NOMO-1 treated with dmso at 0.1 percent for 144 hours (cell line): ENCODE data around the gene RAB13.

Experiments used
- DNase-seq: peaks from one replicate; lab custom pipeline; 2025; ENCODE audit not compliant: unreplicated experiment; lab: John Stamatoyannopoulos, UW

Gene RAB13

DNA sequence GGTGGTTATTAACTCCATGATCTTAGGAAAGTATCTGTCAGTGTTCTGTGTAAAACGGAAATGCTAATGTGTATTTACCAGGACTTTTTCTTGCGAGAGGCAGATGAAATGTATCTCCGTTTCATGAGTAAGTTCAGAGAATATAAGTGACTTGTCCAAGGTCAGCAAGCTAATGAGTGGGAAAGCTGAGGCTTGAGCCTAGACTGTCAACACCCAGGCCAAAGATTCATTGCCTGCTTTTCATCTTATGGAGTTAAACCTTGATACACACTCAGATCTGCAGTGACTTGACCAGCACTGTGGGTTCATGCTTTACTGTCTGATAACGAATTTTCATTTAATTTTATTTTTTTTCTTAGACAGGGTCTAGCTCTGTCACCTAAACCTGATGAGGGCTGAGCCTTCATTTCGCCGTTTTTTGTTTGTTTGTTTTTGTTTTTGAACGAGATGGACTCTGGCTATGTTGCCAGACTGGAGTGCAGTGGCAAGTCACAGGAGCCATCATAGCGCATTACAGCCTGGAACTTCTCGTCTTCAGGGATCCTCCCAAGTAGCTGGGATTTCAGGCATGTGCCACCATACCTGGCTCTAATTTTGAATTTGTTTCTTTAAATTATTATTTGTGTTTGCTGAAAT lies 7.7 kb downstream of the RAB13 start:
- no peak for DNase-seq

- peak; percentile 60 for DNase-seq
Measured at GRCh38 chr1:153977250-153978240, 8.6 kb downstream of the RAB13 start, which contains the start of gene JTB. TSS of gene JTB (minus strand) at chr1:153977674. CDS start at chr1:153977252, 422 bp downstream.

- DNase-seq, result no peak
Measured at GRCh38 chr1:153976819-153977249, 9.3 kb downstream of the RAB13 start.

DNA sequence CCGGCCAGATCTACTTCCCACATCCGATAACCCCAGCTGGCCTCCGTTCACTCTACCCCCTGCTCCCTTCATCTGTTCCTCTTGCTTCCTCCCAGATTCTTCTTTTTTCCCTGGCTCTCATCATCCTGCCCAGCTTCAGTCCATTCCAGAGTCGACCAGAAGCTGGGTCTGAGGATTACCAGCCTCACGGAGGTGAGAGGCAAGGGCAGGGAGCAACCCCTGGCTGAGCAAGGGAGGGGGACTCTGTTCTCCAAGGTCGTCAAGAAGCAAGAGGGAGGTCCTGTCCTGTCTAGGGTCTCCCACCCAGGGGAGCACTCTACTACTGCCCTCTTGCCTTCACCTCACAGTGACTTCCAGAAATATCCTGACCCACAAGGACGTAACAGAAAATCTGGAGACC lies 12.6 kb downstream of the RAB13 start:
- no peak for DNase-seq

DNA sequence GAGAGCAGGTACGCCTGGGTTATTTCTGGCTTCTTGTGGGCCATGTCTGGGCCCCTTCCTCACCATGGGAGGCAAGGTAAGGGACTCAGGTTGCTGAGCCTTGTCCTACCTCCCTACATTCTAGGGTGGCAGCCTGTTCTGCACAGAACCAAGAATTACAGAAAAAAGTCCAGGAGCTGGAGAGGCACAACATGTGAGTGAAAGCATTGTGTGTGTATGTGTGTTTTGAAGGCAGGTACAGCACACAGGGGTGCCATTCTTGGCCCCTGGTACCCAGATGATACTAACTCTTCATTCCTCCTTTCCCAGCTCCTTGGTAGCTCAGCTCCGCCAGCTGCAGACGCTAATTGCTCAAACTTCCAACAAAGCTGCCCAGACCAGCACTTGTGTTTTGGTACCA lies 13.1 kb downstream of the RAB13 start:
- DNase-seq, result no peak

- DNase-seq, result no peak
Measured at GRCh38 chr1:153970346-153970745, 15.8 kb downstream of the RAB13 start.

- no peak for DNase-seq
Measured at GRCh38 chr1:153968972-153969371, 17.2 kb downstream of the RAB13 start.

DNA sequence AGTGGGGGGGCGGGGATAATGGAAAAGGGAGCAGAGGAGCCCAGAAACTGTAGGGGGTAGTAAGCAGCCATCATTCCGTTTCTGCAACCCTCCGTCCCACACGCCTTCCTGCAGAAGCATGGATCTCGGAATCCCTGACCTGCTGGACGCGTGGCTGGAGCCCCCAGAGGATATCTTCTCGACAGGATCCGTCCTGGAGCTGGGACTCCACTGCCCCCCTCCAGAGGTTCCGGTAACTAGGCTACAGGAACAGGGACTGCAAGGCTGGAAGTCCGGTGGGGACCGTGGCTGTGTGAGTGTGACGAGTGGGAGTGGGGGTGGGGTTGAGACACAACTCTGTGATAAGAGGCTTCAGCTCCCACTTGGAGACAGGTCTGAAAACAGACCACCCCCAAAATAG lies 17.7 kb downstream of the RAB13 start:
- DNase-seq, result no peak

DNA sequence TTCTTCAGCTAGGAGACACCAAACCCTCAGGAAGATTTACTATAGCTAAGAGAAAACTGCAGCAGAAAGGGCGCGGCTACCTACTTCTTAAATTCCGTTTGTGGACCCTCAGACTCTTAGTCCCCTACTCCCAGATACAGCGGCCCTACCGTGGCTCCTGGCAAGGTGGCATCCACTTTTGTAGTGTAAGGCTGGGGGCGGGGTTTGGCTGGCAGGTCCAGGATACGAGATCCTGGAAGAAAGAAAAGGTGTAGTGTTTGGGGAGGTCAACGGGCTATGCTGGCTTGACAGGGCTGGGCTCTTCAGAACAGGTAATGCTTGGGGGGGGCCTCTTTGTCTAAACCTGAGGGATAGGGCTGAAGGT lies 18.2 kb downstream of the RAB13 start:
- DNase-seq, result no peak

GRCh38 chr1:153967107-153967999 lies 18.8 kb downstream of the RAB13 start, which contains the start of gene CREB3L4:
TSS of gene CREB3L4 (plus strand) at chr1:153967902. CDS start at chr1:153968526, 624 bp downstream.
- DNase-seq, result peak; percentile 96

DNA sequence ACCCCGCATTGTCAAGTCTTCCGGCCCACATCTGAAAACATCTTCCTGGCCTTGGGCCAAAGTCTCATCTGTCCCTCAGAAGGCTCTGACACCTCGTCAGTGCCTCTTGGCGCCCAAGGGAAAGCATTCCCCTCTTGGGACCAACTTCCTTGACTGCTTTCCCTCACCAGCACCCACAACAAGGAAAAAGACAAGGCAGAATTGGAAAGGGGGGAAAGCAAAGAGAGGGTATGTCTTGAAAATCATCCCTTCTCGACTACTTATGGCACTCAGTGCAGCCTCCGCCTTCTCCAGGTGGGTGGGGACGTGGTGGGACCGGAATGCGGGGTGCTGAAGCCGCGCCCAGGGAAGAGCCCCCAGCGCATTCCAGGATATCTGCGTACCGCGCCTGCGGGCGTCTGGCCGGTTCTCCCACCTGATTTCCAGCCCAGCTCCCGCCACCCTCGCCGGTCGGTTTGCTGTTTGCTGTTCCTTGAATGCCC lies 22.2 kb downstream of the RAB13 start:
- DNase-seq, result no peak

DNA sequence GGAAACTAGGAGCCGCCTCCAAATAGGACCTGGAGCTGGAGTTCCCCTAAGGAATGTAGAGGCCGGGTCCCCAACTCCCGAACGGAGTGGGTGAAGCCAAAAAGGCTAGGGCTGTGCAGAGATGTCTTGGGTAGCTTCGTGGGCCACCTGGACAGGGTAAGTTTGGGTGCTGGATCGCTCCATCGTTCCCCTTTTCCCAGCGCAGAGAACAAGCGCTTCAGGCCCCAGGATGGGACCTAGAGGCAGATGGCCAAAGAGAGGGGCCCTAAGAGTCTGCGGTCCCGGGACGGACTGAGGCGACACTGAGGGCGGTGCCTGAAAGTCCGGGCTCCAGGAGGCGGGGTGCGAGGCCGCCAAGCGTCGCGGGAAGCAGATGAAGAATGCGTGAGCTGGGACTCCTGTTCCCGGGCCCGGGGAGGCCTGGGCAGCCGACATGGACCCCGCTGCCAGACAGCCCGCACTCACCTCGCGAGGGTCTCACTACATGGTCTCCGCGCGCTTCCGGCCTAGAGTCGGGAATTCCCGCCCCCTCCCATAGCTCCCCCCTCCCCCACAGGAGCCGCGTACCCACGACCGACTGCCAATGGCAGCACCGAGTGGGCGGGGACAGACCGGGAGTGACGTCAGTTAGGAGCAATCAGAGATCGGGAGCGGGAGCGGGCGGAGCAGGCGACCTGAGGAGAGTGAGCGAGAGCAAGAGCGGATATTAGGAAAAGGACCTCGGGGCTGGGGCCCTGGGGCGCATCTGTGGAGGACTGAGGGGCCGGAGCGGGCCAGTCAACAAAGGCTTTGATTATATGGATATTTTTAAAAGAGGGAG lies 22.9 kb downstream of the RAB13 start, which contains the start of gene SLC39A1:
Gene SLC39A1, minus strand, starts transcription at position 508 of the 820 bp plus-strand sequence. CDS start 822 bp downstream, outside the sequence.
- peak; percentile 96 for DNase-seq

- DNase-seq, result no peak
Measured at GRCh38 chr1:153962088-153963029, 23.8 kb downstream of the RAB13 start.

DNA sequence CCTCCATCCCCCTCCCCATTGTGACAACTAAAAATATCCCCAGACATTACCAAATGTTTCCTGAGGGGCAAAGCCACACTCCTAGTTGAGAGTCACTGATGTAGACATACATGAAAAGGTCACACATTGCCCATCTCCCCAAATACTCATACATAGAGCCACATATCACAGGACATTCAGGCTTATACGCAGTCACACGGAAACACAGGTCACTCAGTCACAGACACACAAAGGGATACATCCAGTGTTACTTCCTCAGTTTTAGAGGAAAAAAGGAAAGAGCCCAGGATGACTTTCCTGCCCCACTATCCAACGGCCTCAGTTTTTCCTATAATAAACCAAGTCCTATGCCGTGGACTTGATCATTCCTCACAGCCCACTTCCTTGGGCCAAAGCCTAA lies 24.7 kb downstream of the RAB13 start:
- DNase-seq, result no peak

GRCh38 chr1:153960206-153960605 lies 25.9 kb downstream of the RAB13 start:
- DNase-seq, result no peak

DNA sequence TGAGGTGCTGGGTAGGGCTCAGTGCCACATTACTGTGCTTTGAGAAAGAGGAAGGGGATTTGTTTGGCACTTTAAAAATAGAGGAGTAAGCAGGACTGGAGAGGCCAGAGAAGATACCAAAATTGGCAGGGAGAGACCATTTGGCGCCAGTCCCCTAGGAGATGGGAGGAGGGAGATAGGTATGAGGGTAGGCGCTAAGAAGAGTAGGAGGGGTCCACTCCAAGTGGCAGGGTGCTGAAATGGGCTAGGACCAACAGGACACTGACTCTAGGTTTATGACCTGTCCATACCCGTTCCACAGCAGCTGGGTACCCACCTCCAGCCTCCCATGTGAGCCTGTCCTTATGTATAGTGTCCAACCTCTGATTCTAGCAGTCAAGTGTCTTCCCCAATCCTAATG lies 26.7 kb downstream of the RAB13 start:
- DNase-seq, result no peak

DNA sequence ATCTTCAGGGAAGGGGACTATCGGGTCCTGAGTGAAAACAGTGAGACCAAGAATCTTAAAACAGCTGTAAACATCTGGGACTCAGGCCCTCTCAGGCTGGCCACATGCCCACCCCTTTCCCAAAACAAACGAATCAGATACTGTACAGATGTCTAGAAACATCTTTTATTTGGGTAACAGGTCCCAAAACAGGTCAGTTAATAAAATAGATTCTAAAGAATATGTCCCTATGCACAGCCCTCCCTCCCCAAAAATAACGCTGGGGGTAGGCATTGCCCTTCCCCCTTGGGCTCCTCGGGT lies 27.2 kb downstream of the RAB13 start:
- no peak for DNase-seq

- DNase-seq, result peak; percentile 99
Measured at GRCh38 chr1:153958111-153958960, 27.8 kb downstream of the RAB13 start, which contains the start of gene CRTC2. TSS of gene CRTC2 (minus strand) at chr1:153958612. CDS start at chr1:153958497, 115 bp downstream.
